HCT116 (cell line): Measurements from ENCODE around the gene DUOXA2.

Source experiments
- CEBPB ChIP-seq: IDR thresholded peaks from 2 replicates; pipeline ENCODE4 v1.6.1; 2012; ENCODE audit warnings: low read depth
- CTCF ChIP-seq, 3 experiments: fragments of 200-600 bp in 1 of 3; sonication (generic) in 1 of 3; IDR thresholded peaks in 2 of 3; conservative IDR thresholded peaks in 1 of 3; 2 replicates each; pipeline ENCODE4 v1.5.1; 2012 to 2017; ENCODE audit warnings: low read depth in 2 of 3, low read length in 2 of 3, antibody characterized with exemption in 1 of 3, borderline replicate concordance in 1 of 3, control low read depth in 1 of 3, mild to moderate bottlenecking in 1 of 3, mixed read lengths in 1 of 3, mixed run types in 1 of 3, moderate library complexity in 1 of 3; ENCODE audit not compliant: insufficient read depth in 1 of 3

GRCh38 chr15:45091161-45091560, 23.0 kb upstream of the DUOXA2 start:
- TF ChIP-seq CTCF (IDR thresholded peaks at IDR 0.05 in 2 of 3, conservative IDR thresholded peaks at IDR 0.05 in 1 of 3; ENCODE audit: borderline replicate concordance in 1 of 3, insufficient read depth in 1 of 3, low read depth in 2 of 3, low read length in 2 of 3) (no peak), CEBPB (no peak)
